Fibroblast of peridontal ligament (primary cell): ENCODE results near the gene DLK1.

Experiments used
- DNase-seq: peaks from one replicate; pipeline ENCODE4 v3.0.0-alpha.2; 2010; ENCODE audit errors: extremely low read depth

The DLK1 gene

GRCh38 chr14:100776681-100777365, 50.1 kb downstream of the DLK1 start:
- no peak for DNase-seq

- no peak for DNase-seq
Measured at GRCh38 chr14:100777366-100777817, 50.7 kb downstream of the DLK1 start.

GRCh38 chr14:100777818-100778525, 51.3 kb downstream of the DLK1 start:
- DNase-seq: no peak

- DNase-seq: no peak
Measured at GRCh38 chr14:100778526-100778882, 51.8 kb downstream of the DLK1 start.

GRCh38 chr14:100778951-100779690, 52.4 kb downstream of the DLK1 start:
- DNase-seq: no peak

- DNase-seq: no peak
Measured at GRCh38 chr14:100779691-100780080, 53.0 kb downstream of the DLK1 start.

GRCh38 chr14:100780246-100780645, 53.6 kb downstream of the DLK1 start:
- no peak for DNase-seq

GRCh38 chr14:100780646-100781355, 54.1 kb downstream of the DLK1 start:
- no peak for DNase-seq

GRCh38 chr14:100781952-100782351, 55.3 kb downstream of the DLK1 start:
- no peak for DNase-seq

- no peak for DNase-seq
Measured at GRCh38 chr14:100782516-100783320, 56.0 kb downstream of the DLK1 start.

GRCh38 chr14:100783630-100784370, 57.1 kb downstream of the DLK1 start:
- no peak for DNase-seq

- no peak for DNase-seq
Measured at GRCh38 chr14:100784523-100785337, 58.0 kb downstream of the DLK1 start.

- no peak for DNase-seq
Measured at GRCh38 chr14:100785338-100785615, 58.6 kb downstream of the DLK1 start.

- DNase-seq: no peak
Measured at GRCh38 chr14:100785626-100786025, 58.9 kb downstream of the DLK1 start.

- no peak for DNase-seq
Measured at GRCh38 chr14:100786131-100786530, 59.4 kb downstream of the DLK1 start.

GRCh38 chr14:100786576-100787219, 60.0 kb downstream of the DLK1 start:
- no peak for DNase-seq

- DNase-seq: no peak
Measured at GRCh38 chr14:100787659-100788058, 61.0 kb downstream of the DLK1 start.
